Neural progenitor cell (in vitro differentiated cells): ENCODE results near the gene GLIPR1L2. TPM values are rescaled to one million over a fixed set of nuclear protein-coding genes. Genes with fewer than 3 reads are reported as not detected.

Experiments used
- DNase-seq: peaks from one replicate; pipeline ENCODE4 v3.0.0-alpha.2; 2016; ENCODE audit warnings: low spot score
- H2AFZ ChIP-seq: fragments of 200-600 bp; sonication (generic); replicated peaks from 2 replicates; pipeline ENCODE4 v1.6.1; 2016; ENCODE audit warnings: antibody characterized with exemption
- H3F3A ChIP-seq: fragments of 200-600 bp; sonication (generic); 2 replicates; pipeline ENCODE4 v1.6.1; 2016; ENCODE audit warnings: antibody characterized with exemption, low read depth
- H3K27ac ChIP-seq: fragments of 200-600 bp; sonication (generic); 2 replicates; pipeline ENCODE4 v1.5.1; 2016; ENCODE audit warnings: mild to moderate bottlenecking
- H3K27me3 ChIP-seq: fragments of 200-600 bp; sonication (generic); 2 replicates; pipeline ENCODE4 v1.6.1; 2016; ENCODE audit warnings: mild to moderate bottlenecking, moderate library complexity
- H3K36me3 ChIP-seq: fragments of 200-600 bp; sonication (generic); 2 replicates; pipeline ENCODE4 v1.5.1; 2016
- H3K4me1 ChIP-seq: fragments of 200-600 bp; sonication (generic); 2 replicates; pipeline ENCODE4 v1.6.1; 2016; ENCODE audit warnings: mixed run types
- H3K4me2 ChIP-seq: fragments of 200-600 bp; sonication (generic); 2 replicates; pipeline ENCODE4 v1.6.1; 2016
- H3K4me3 ChIP-seq: fragments of 200-600 bp; sonication (generic); 2 replicates; pipeline ENCODE4 v1.5.1; 2016
- H3K79me2 ChIP-seq: fragments of 200-600 bp; sonication (generic); 2 replicates; pipeline ENCODE4 v1.6.1; 2016; ENCODE audit warnings: low read depth
- H3K9ac ChIP-seq: fragments of 200-600 bp; sonication (generic); 2 replicates; pipeline ENCODE4 v1.6.1; 2016
- H3K9me3 ChIP-seq: fragments of 200-600 bp; sonication (generic); 2 replicates; pipeline ENCODE4 v1.5.1; 2016; ENCODE audit warnings: low read depth
- H4K20me1 ChIP-seq: fragments of 200-600 bp; sonication (generic); 2 replicates; pipeline ENCODE4 v1.6.1; 2016; ENCODE audit warnings: low read depth
- H3K27ac Mint-ChIP-seq: 3 replicates; pipeline ENCODE4 v1.8.0; 2021; ENCODE audit warnings: mixed read lengths
- H3K27me3 Mint-ChIP-seq: 2 replicates; pipeline ENCODE4 v1.8.0; 2022; ENCODE audit warnings: low read depth, mild to moderate bottlenecking, inconsistent platforms, moderate library complexity, mixed read lengths; ENCODE audit not compliant: insufficient read depth
- H3K36me3 Mint-ChIP-seq: 3 replicates; pipeline ENCODE4 v1.8.0; 2021; ENCODE audit warnings: mixed read lengths
- H3K4me1 Mint-ChIP-seq: 3 replicates; pipeline ENCODE4 v1.8.0; 2021; ENCODE audit warnings: mixed read lengths
- H3K4me3 Mint-ChIP-seq: 3 replicates; pipeline ENCODE4 v1.8.0; 2021; ENCODE audit warnings: mild to moderate bottlenecking, moderate library complexity, mixed read lengths
- H3K9me3 Mint-ChIP-seq: 3 replicates; pipeline ENCODE4 v1.8.0; 2020; ENCODE audit warnings: mixed read lengths
- CTCF ChIP-seq: fragments of 200-600 bp; sonication (generic); IDR thresholded peaks from 2 replicates; pipeline ENCODE4 v1.5.1; 2017; ENCODE audit warnings: antibody characterized with exemption, mild to moderate bottlenecking
- EZH2 ChIP-seq: fragments of 200-600 bp; sonication (generic); IDR thresholded peaks from 2 replicates; pipeline ENCODE4 v1.6.1; 2017; ENCODE audit warnings: antibody characterized with exemption, mild to moderate bottlenecking, moderate library complexity
- EZH2phosphoT487 ChIP-seq: fragments of 200-600 bp; sonication (generic); IDR thresholded peaks from 2 replicates; pipeline ENCODE4 v1.6.1; 2017; ENCODE audit warnings: antibody characterized with exemption
- total RNA-seq: library from RNA; depleted of rRNA; stranded (reverse); fragments of >200 nt; gene quantifications from 2 replicates; pipeline ENCODE4 v1.2.3, GENCODE V29; 2015; ENCODE audit warnings: low replicate concordance

GLIPR1L2 gene
- total RNA-seq, 1 donor from 2014 or later: not detected

GRCh38 chr12:75360920-75361319, 30.0 kb upstream of the GLIPR1L2 start:
- Histone ChIP-seq H3K79me2 (no peaks in the 10 kb centered on the region), H3K36me3 (no peaks in the 10 kb centered on the region), H4K20me1 (no peaks in the 10 kb centered on the region), H3K9me3 (no peaks in the 10 kb centered on the region), H3K9ac (no peak overlapping the region), H3K4me2 (no peak overlapping the region), H3K4me1 (peaks cover 9% of the 10 kb centered on the region), H3K27me3 (no peaks in the 10 kb centered on the region), H2AFZ (no peak overlapping the region), H3K27ac (no peak overlapping the region), H3K4me3 (no peak overlapping the region), H3F3A (no peaks in the 10 kb centered on the region)
- TF ChIP-seq EZH2 (no peak), CTCF (no peak), EZH2phosphoT487 (no peak)
- no peaks in the 10 kb centered on the region for H3K4me1 Mint-ChIP-seq
- H3K27ac Mint-ChIP-seq: no peak overlapping the region
- peaks cover 2% of the 10 kb centered on the region for H3K27me3 Mint-ChIP-seq
- no peaks in the 10 kb centered on the region for H3K36me3 Mint-ChIP-seq
- DNase-seq: no peak
- H3K4me3 Mint-ChIP-seq: no peak overlapping the region
- no peaks in the 10 kb centered on the region for H3K9me3 Mint-ChIP-seq

GRCh38 chr12:75361408-75361807, 29.5 kb upstream of the GLIPR1L2 start:
- Histone ChIP-seq H3K27me3 (no peaks in the 10 kb centered on the region), H3F3A (no peaks in the 10 kb centered on the region), H4K20me1 (no peaks in the 10 kb centered on the region), H3K4me1 (peaks cover 9% of the 10 kb centered on the region), H3K27ac (no peak overlapping the region), H2AFZ (no peak overlapping the region), H3K4me2 (no peak overlapping the region), H3K9ac (no peak overlapping the region), H3K9me3 (no peaks in the 10 kb centered on the region), H3K36me3 (no peaks in the 10 kb centered on the region), H3K79me2 (no peaks in the 10 kb centered on the region), H3K4me3 (no peak overlapping the region)
- no peak overlapping the region for H3K27ac Mint-ChIP-seq
- no peak for TF ChIP-seq EZH2
- no peak for TF ChIP-seq CTCF
- no peak for TF ChIP-seq EZH2phosphoT487
- H3K4me3 Mint-ChIP-seq: no peak overlapping the region
- H3K9me3 Mint-ChIP-seq: no peaks in the 10 kb centered on the region
- peaks cover 2% of the 10 kb centered on the region for H3K27me3 Mint-ChIP-seq
- no peaks in the 10 kb centered on the region for H3K36me3 Mint-ChIP-seq
- H3K4me1 Mint-ChIP-seq: no peaks in the 10 kb centered on the region
- no peak for DNase-seq

GRCh38 chr12:75364919-75365318, 26.0 kb upstream of the GLIPR1L2 start:
- no peak for TF ChIP-seq EZH2phosphoT487
- no peak for TF ChIP-seq EZH2
- TF ChIP-seq CTCF: no peak
- H3K36me3 ChIP-seq: no peaks in the 10 kb centered on the region
- H3K9me3 Mint-ChIP-seq: no peaks in the 10 kb centered on the region
- peak overlapping the region; percentile 29 for H3K27ac ChIP-seq
- DNase-seq: peak; percentile 13
- H3K27ac Mint-ChIP-seq: no peak overlapping the region
- no peaks in the 10 kb centered on the region for H4K20me1 ChIP-seq
- no peaks in the 10 kb centered on the region for H3K27me3 ChIP-seq
- no peaks in the 10 kb centered on the region for H3K9me3 ChIP-seq
- no peak overlapping the region for H2AFZ ChIP-seq
- no peaks in the 10 kb centered on the region for H3F3A ChIP-seq
- no peak overlapping the region for H3K4me3 Mint-ChIP-seq
- H3K79me2 ChIP-seq: no peaks in the 10 kb centered on the region
- peaks cover 2% of the 10 kb centered on the region for H3K27me3 Mint-ChIP-seq
- no peaks in the 10 kb centered on the region for H3K36me3 Mint-ChIP-seq
- H3K4me1 Mint-ChIP-seq: no peaks in the 10 kb centered on the region
- no peak overlapping the region for H3K9ac ChIP-seq
- no peak overlapping the region for H3K4me3 ChIP-seq
- H3K4me1 ChIP-seq: peaks cover 9% of the 10 kb centered on the region
- H3K4me2 ChIP-seq: no peak overlapping the region
